HepG2 (cell line): Measurements from ENCODE around the gene SLC1A3. TPM values are rescaled to one million over a fixed set of nuclear protein-coding genes. Genes with fewer than 3 reads are reported as not detected.

Source experiments
- HIVEP1 ChIP-seq: sonication (generic); formaldehyde crosslinking; IDR thresholded peaks from 2 replicates; pipeline ENCODE4 v1.4.0; 2020; ENCODE audit warnings: mild to moderate bottlenecking, missing genetic modification reagents
- NRL ChIP-seq: sonication (generic); formaldehyde crosslinking; IDR thresholded peaks from 2 replicates; pipeline ENCODE4 v1.5.0; 2020; ENCODE audit warnings: missing genetic modification reagents, mild to moderate bottlenecking, moderate library complexity, borderline replicate concordance
- polyA plus RNA-seq, 8 experiments: library from polyadenylated mRNA; depleted of rRNA in 3 of 8; stranded (reverse) in 7 of 8; unstranded in 1 of 8; fragments of >200 nt; fragmentation: Illumina TruSeq in 4 of 8; extraction: Trizol in 4 of 8; gene quantifications; 2 replicates each; pipeline versions ENCODE4 v1.2.1 to v1.2.3, GENCODE V29; 2011 to 2016; ENCODE audit warnings: low read depth in 4 of 8, missing spikeins in 1 of 8, mixed read lengths in 1 of 8; ENCODE audit not compliant: insufficient read depth in 1 of 8
- total RNA-seq, 5 experiments: library from RNA; depleted of rRNA; stranded (reverse); fragments of >200 nt; fragmentation: Illumina TruSeq; extraction: Trizol; gene quantifications; 2 replicates each; pipeline ENCODE4 v1.2.3, GENCODE V29; 2016; ENCODE audit warnings: low read depth in 1 of 5
- TF ChIP-seq, protein P1 (sequence below): sonication (generic); formaldehyde crosslinking; IDR thresholded peaks from 2 replicates; pipeline ENCODE4 v1.8.0; 2022; ENCODE audit warnings: mild to moderate bottlenecking, missing genetic modification reagents, borderline replicate concordance
- TF ChIP-seq, protein P2 (sequence below): IDR thresholded peaks from 2 replicates; pipeline ENCODE4 v1.6.1; 2012; ENCODE audit warnings: low read length, improper control_type of control experiment

Gene SLC1A3
- total and polyA plus RNA-seq, 2 of the 13 experiments (the other 11 are each of a cell fraction or from before 2014, with no cell fraction given), result 0.09 TPM; not detected in 1

DNA sequence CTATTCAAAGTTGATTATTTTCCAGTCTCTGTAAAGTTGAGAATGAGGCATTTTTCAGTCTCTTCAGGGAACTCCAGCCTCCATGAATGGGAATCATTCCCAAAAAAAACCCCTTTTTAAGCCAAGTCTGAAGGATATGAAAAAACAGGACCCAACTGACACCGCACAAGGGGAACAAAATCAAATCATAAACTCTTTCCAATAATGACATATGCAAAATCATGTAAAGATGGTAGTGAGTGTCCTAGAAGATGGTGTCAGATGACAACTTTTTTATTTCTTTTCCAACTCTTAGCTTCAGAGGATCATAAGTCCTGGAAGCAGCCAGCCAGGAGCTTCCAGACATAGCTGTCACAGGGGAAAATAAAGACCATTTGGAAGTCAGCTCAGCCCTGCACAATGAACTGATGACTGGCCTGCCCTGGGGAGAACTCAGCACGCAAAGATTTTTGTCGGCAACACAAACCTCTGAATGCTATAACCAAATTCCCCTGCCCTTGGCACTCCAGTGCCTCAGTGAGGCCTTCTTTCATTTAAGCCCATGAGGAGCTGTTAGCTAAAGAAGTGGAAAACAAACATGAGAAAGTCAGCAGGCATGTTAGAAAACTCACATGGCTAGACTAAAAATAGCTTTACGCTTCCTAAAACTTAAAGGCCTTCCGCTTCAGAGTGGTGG, 85.4 kb downstream of the SLC1A3 start (continued):
- TF ChIP-seq, protein P1, sequence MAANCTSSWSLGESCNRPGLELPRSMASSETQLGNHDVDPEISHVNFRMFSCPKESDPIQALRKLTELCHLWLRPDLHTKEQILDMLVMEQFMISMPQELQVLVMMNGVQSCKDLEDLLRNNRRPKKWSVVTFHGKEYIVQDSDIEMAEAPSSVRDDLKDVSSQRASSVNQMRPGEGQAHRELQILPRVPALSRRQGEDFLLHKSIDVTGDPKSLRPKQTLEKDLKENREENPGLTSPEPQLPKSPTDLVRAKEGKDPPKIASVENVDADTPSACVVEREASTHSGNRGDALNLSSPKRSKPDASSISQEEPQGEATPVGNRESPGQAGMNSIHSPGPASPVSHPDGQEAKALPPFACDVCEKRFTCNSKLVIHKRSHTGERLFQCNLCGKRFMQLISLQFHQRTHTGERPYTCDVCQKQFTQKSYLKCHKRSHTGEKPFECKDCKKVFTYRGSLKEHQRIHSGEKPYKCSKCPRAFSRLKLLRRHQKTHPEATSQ (CRISPR knock-in tag), result no peak
- no peak for TF ChIP-seq HIVEP1 (CRISPR knock-in tag)
- TF ChIP-seq, protein P2, sequence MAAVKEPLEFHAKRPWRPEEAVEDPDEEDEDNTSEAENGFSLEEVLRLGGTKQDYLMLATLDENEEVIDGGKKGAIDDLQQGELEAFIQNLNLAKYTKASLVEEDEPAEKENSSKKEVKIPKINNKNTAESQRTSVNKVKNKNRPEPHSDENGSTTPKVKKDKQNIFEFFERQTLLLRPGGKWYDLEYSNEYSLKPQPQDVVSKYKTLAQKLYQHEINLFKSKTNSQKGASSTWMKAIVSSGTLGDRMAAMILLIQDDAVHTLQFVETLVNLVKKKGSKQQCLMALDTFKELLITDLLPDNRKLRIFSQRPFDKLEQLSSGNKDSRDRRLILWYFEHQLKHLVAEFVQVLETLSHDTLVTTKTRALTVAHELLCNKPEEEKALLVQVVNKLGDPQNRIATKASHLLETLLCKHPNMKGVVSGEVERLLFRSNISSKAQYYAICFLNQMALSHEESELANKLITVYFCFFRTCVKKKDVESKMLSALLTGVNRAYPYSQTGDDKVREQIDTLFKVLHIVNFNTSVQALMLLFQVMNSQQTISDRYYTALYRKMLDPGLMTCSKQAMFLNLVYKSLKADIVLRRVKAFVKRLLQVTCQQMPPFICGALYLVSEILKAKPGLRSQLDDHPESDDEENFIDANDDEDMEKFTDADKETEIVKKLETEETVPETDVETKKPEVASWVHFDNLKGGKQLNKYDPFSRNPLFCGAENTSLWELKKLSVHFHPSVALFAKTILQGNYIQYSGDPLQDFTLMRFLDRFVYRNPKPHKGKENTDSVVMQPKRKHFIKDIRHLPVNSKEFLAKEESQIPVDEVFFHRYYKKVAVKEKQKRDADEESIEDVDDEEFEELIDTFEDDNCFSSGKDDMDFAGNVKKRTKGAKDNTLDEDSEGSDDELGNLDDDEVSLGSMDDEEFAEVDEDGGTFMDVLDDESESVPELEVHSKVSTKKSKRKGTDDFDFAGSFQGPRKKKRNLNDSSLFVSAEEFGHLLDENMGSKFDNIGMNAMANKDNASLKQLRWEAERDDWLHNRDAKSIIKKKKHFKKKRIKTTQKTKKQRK, result no peak
- TF ChIP-seq NRL (CRISPR knock-in tag), result no peak
